ENCODE data around the gene PMF1. TPM values are rescaled to one million over a fixed set of nuclear protein-coding genes. Genes with fewer than 3 reads are reported as not detected.
"Not testable (repeated sequence)": the region's sequence is repeated elsewhere in the genome, so short reads cannot be mapped to it uniquely, and the experiment has no call there.

The PMF1 gene
- total RNA-seq, 4 donors from 2014 or later, result 73.3 to 119 (median 89.9) TPM

DNA sequence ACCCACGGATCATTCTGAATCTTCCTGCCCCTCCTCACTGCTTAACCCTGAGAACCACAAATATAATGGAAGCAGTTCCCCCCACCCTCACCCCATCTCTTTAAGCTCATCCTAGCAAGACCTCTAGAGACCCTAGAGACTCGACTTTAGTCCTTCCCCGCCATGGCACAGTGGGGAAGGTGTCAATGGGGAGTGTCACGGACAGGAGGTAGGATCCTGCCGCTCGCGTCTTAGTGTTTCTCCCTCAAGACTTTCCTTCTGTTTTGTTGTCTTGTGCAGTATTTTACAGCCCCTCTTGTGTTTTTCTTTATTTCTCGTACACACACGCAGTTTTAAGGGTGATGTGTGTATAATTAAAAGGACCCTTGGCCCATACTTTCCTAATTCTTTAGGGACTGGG lies 677 bp upstream of the PMF1 start:
- peak overlapping the region; percentile 70 to 92 (median 74) for H3K4me3 ChIP-seq
- peak overlapping the region; percentile 91 to 99 (median 95) for H3K27ac ChIP-seq
- no peak for ATAC-seq
- in situ Hi-C loops (cut with MboI; ENCODE audit: low sequenced_read_pairs in 4 of 4), result no loop called here
- peaks cover 12 to 25% of the 10 kb centered on the region in 2 donors for H3K4me1 ChIP-seq
- H3K9me3 ChIP-seq, result no peaks in the 10 kb centered on the region
- H3K36me3 ChIP-seq, result peaks cover 0 to 12% of the 10 kb centered on the region in 2 donors
- no peak for TF ChIP-seq CTCF (IDR thresholded peaks at IDR 0.05 in 4 of 5, conservative IDR thresholded peaks at IDR 0.05 in 1 of 5)
- no peak for TF ChIP-seq POLR2A (IDR thresholded peaks at IDR 0.05)
- intact Hi-C loops (cut with DNase I; ENCODE audit: low total_unique reads), result loop anchor here (2.0 to 5.0 kb wide), 5 partner anchors 17 to 115 kb away; partner anchors contain the start of genes SLC25A44 and SMG5
- no peaks in the 10 kb centered on the region for H3K27me3 ChIP-seq
- DNase-seq, result no peak

DNA sequence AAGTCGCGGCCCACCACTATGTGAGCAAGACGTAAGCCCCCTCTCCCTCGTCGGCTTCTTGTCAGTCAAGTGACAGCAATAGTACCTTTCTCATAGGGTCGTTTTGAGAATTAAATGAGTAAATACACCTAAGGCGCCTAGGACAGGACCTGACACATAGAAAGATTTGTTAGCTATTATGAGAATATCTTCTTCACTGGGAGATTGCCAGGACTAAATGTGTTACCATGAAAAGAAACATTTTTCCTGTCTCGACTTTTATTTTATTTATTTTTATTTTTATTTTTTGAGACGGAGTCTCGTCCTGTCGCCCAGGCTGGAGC lies 798 bp downstream of the PMF1 start:
- TF ChIP-seq POLR2A (IDR thresholded peaks at IDR 0.05) (no peak), CTCF (IDR thresholded peaks at IDR 0.05 in 4 of 5, conservative IDR thresholded peaks at IDR 0.05 in 1 of 5) (no peak)
- H3K36me3 ChIP-seq, result peaks cover 0 to 12% of the 10 kb centered on the region in 2 donors

GRCh38 chr1:156214024-156214748 lies 1.4 kb downstream of the PMF1 start:
- intact Hi-C loops (cut with DNase I; ENCODE audit: low total_unique reads) (loop anchor here (5.0 kb wide), 2 partner anchors 67 to 117 kb away; no protein-coding TSS in a partner anchor), in situ Hi-C loops (cut with MboI; ENCODE audit: low sequenced_read_pairs in 4 of 4) (no loop called here)

More for the DNA sequence above, 798 bp downstream of the PMF1 start:
- Histone ChIP-seq H3K9me3 (no peaks in the 10 kb centered on the region), H3K27me3 (no peaks in the 10 kb centered on the region), H3K27ac (peak overlapping the region; percentile 91 to 99 (median 95)), H3K4me3 (peak overlapping the region; percentile 70 to 92 (median 74)), H3K4me1 (peaks cover 24 to 25% of the 10 kb centered on the region in 2 donors)
- intact Hi-C loops (cut with DNase I; ENCODE audit: low total_unique reads) (loop anchor here (2.0 to 5.0 kb wide), 5 partner anchors 19 to 116 kb away; partner anchors contain the start of genes SLC25A44 and SMG5), in situ Hi-C loops (cut with MboI; ENCODE audit: low sequenced_read_pairs in 4 of 4) (no loop called here)
- DNase-seq (no peak), ATAC-seq (no peak)

GRCh38 chr1:156216361-156217086 lies 3.7 kb downstream of the PMF1 start:
- H3K4me3 ChIP-seq; H3K27me3 ChIP-seq; DNase-seq; ATAC-seq; H3K9me3 ChIP-seq; H3K36me3 ChIP-seq; in situ Hi-C loops (cut with MboI; ENCODE audit: low sequenced_read_pairs in 4 of 4); H3K27ac ChIP-seq; intact Hi-C loops (cut with DNase I; ENCODE audit: low total_unique reads): not testable (repeated sequence)
- H3K4me1 ChIP-seq, result peaks cover 24 to 25% of the 10 kb centered on the region in 2 donors

More at GRCh38 chr1:156214024-156214748, 1.4 kb downstream of the PMF1 start:
- TF ChIP-seq CTCF (IDR thresholded peaks at IDR 0.05 in 4 of 5, conservative IDR thresholded peaks at IDR 0.05 in 1 of 5), result no peak
- no peak for TF ChIP-seq POLR2A (IDR thresholded peaks at IDR 0.05)
- H3K9me3 ChIP-seq, result no peaks in the 10 kb centered on the region
- H3K27me3 ChIP-seq, result no peaks in the 10 kb centered on the region
- peaks cover 24 to 25% of the 10 kb centered on the region in 2 donors for H3K4me1 ChIP-seq
- H3K27ac ChIP-seq, result peak overlapping the region; percentile 91 to 99 (median 95)
- peaks cover 0 to 12% of the 10 kb centered on the region in 2 donors for H3K36me3 ChIP-seq
- H3K4me3 ChIP-seq, result peak overlapping the region; percentile 70 to 92 (median 74)
- no peak for ATAC-seq
- no peak for DNase-seq

DNA sequence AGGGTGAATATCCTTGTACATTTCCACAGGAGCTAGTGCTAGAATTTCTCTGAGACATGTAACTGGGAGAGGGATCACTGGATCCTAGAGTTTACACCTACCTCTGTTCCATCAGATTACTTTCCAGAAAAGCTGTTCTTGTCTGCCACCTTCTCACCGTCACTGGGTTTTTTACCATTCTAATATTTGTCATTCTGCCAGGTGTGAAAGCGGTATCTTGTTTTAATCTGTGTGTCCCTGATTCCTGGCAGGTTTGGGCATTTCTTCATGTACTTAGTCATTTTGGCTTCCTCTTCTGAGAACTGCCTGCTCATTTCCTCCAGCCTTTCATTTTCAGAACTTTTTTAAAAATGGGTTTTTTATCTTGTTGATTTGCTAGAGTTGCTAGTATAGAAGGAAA lies 5.1 kb downstream of the PMF1 start:
- Histone ChIP-seq H3K27ac (peak overlapping the region; percentile 1 to 66 (median 16)), H3K4me1 (peaks cover 18 to 19% of the 10 kb centered on the region in 2 donors), H3K9me3 (no peaks in the 10 kb centered on the region), H3K27me3 (no peaks in the 10 kb centered on the region), H3K4me3 (no peak overlapping the region), H3K36me3 (peaks cover 0 to 21% of the 10 kb centered on the region in 2 donors)
- no peak for ATAC-seq
- intact Hi-C loops (cut with DNase I; ENCODE audit: low total_unique reads), result no loop called here
- TF ChIP-seq POLR2A (IDR thresholded peaks at IDR 0.05), result no peak
- no peak for TF ChIP-seq CTCF (IDR thresholded peaks at IDR 0.05 in 4 of 5, conservative IDR thresholded peaks at IDR 0.05 in 1 of 5)
- in situ Hi-C loops (cut with MboI; ENCODE audit: low sequenced_read_pairs in 4 of 4), result no loop called here
- no peak for DNase-seq

Data from gastrocnemius medialis (tissue), 4 donors.